HG02884 (cell line): ENCODE results near the gene PCSK2.
"Not testable (repeated sequence)": the region's sequence is repeated elsewhere in the genome, so short reads cannot be mapped to it uniquely, and the experiment has no call there.

Experiments
- ATAC-seq: cut with Tn5 transposase; IDR thresholded peaks from one replicate; pipeline ENCODE4 v1.9.1; 2021; ENCODE audit warnings: mild to moderate bottlenecking, moderate library complexity; ENCODE audit not compliant: unreplicated experiment

PCSK2 gene

GRCh38 chr20:17226410-17227218 lies at the start of gene PCSK2:
Gene PCSK2 (plus strand): TSS chr20:17227040. CDS start chr20:17227306, 266 bp downstream.
- no peak for ATAC-seq

- no peak for ATAC-seq
These were observed 49.5 kb upstream of the PCSK2 start for GRCh38 chr20:17177341-17177740.

- ATAC-seq: no peak
These were observed 47.0 kb upstream of the PCSK2 start for GRCh38 chr20:17179840-17180239.

- no peak for ATAC-seq
These were observed 36.7 kb upstream of the PCSK2 start for GRCh38 chr20:17189976-17190695.

- ATAC-seq: no peak
These were observed 29.8 kb upstream of the PCSK2 start for GRCh38 chr20:17197041-17197440.

GRCh38 chr20:17202030-17202429 lies 24.8 kb upstream of the PCSK2 start:
- no peak for ATAC-seq

- no peak for ATAC-seq
These were observed 24.2 kb upstream of the PCSK2 start for GRCh38 chr20:17202673-17203072.

GRCh38 chr20:17205084-17205813 lies 21.6 kb upstream of the PCSK2 start:
- no peak for ATAC-seq

- ATAC-seq: no peak
These were observed 16.5 kb upstream of the PCSK2 start for GRCh38 chr20:17210387-17210786.

GRCh38 chr20:17210983-17211382 lies 15.9 kb upstream of the PCSK2 start:
- no peak for ATAC-seq

GRCh38 chr20:17215167-17215566 lies 11.7 kb upstream of the PCSK2 start:
- ATAC-seq: no peak

GRCh38 chr20:17219856-17220255 lies 7.0 kb upstream of the PCSK2 start:
- ATAC-seq: not testable (repeated sequence)

- no peak for ATAC-seq
These were observed 3.3 kb upstream of the PCSK2 start for GRCh38 chr20:17223553-17223952.

- no peak for ATAC-seq
These were observed 910 bp upstream of the PCSK2 start for GRCh38 chr20:17225851-17226409.

- no peak for ATAC-seq
These were observed 357 bp downstream of the PCSK2 start for GRCh38 chr20:17227219-17227575.

GRCh38 chr20:17227669-17228623 lies 1.1 kb downstream of the PCSK2 start:
- ATAC-seq: no peak

GRCh38 chr20:17228624-17229061 lies 1.8 kb downstream of the PCSK2 start:
- ATAC-seq: no peak

GRCh38 chr20:17229256-17229655 lies 2.4 kb downstream of the PCSK2 start:
- no peak for ATAC-seq

GRCh38 chr20:17233626-17234025 lies 6.8 kb downstream of the PCSK2 start:
- no peak for ATAC-seq

- ATAC-seq: no peak
These were observed 9.9 kb downstream of the PCSK2 start for GRCh38 chr20:17236766-17237165.
